Keratinocyte (primary cell): ENCODE data around the gene FAM13A. TPM values are rescaled to one million over a fixed set of nuclear protein-coding genes. Genes with fewer than 3 reads are reported as not detected.

Experiments used
- DNase-seq: peaks from one replicate; pipeline ENCODE4 v3.0.0-alpha.2; 2011; ENCODE audit warnings: low read depth, missing footprints, low spot score
- FAIRE-seq: peaks from 2 replicates; lab custom pipeline; 2011; peaks lifted over from hg19 to GRCh38; lab: Jason Lieb, UNC
- H2AFZ ChIP-seq: 2 replicates; pipeline ENCODE4 v1.6.0; 2012; ENCODE audit warnings: low read length, control low read depth, inconsistent platforms; ENCODE audit not compliant: control insufficient read depth
- H3K27ac ChIP-seq: 2 replicates; pipeline ENCODE4 v1.5.1; 2011; ENCODE audit warnings: low read length; ENCODE audit not compliant: control insufficient read depth, insufficient read depth
- H3K27me3 ChIP-seq: 3 replicates; pipeline ENCODE4 v1.6.0; 2011; ENCODE audit warnings: low read length; ENCODE audit not compliant: control insufficient read depth, insufficient read depth; ENCODE audit errors: extremely low read depth
- H3K36me3 ChIP-seq, 2 experiments: 2 replicates in 1 of 2; 3 replicates in 1 of 2; pipeline ENCODE4 v1.5.1; 2011; ENCODE audit warnings: low read length in 2 of 2, mild to moderate bottlenecking in 1 of 2; ENCODE audit not compliant: control insufficient read depth in 2 of 2, insufficient read depth in 2 of 2; ENCODE audit errors: extremely low read depth in 1 of 2
- H3K4me1 ChIP-seq: 3 replicates; pipeline ENCODE4 v1.5.1; 2011; ENCODE audit warnings: low read length; ENCODE audit not compliant: control insufficient read depth, insufficient read depth; ENCODE audit errors: extremely low read depth
- H3K4me2 ChIP-seq: 3 replicates; pipeline ENCODE4 v1.6.0; 2011; ENCODE audit warnings: low read depth, low read length; ENCODE audit not compliant: control insufficient read depth, insufficient read depth; ENCODE audit errors: extremely low read depth
- H3K4me3 ChIP-seq, 3 experiments: fragments of 200-600 bp in 1 of 3; sonication (generic) in 1 of 3; 2 replicates in 2 of 3; 3 replicates in 1 of 3; pipeline ENCODE4 v1.5.1; 2011 to 2016; ENCODE audit warnings: low read length in 3 of 3, mild to moderate bottlenecking in 3 of 3, control low read depth in 2 of 3, inconsistent platforms in 1 of 3, low read depth in 1 of 3, mixed read lengths in 1 of 3, mixed run types in 1 of 3, moderate library complexity in 1 of 3; ENCODE audit not compliant: control insufficient read depth in 2 of 3, insufficient read depth in 2 of 3; ENCODE audit errors: extremely low read depth in 1 of 3
- H3K79me2 ChIP-seq: 2 replicates; pipeline ENCODE4 v1.6.0; 2012; ENCODE audit warnings: low read length; ENCODE audit not compliant: control insufficient read depth, insufficient read depth
- H3K9ac ChIP-seq: 3 replicates; pipeline ENCODE4 v1.6.0; 2011; ENCODE audit warnings: low read length; ENCODE audit not compliant: control insufficient read depth, insufficient read depth; ENCODE audit errors: extremely low read depth
- H3K9me1 ChIP-seq: 3 replicates; pipeline ENCODE4 v1.6.0; 2011; ENCODE audit warnings: low read length; ENCODE audit not compliant: control insufficient read depth, insufficient read depth; ENCODE audit errors: extremely low read depth
- H3K9me3 ChIP-seq: 2 replicates; pipeline ENCODE4 v1.5.1; 2012; ENCODE audit warnings: low read depth, low read length; ENCODE audit not compliant: control insufficient read depth
- H4K20me1 ChIP-seq: 3 replicates; pipeline ENCODE4 v1.6.0; 2011; ENCODE audit warnings: low read length; ENCODE audit not compliant: control insufficient read depth, insufficient read depth; ENCODE audit errors: extremely low read depth
- EZH2 ChIP-seq: IDR thresholded peaks from one replicate; pipeline ENCODE4 v1.6.1; 2012; ENCODE audit warnings: inconsistent platforms, mild to moderate bottlenecking, low read length, moderate library complexity
- dilution Hi-C: fragments of 300-500 bp; cut with MboI; formaldehyde crosslinking; loops from one replicate; pipeline ENCODE4 v1.7.0; 2020; ENCODE audit warnings: low sequenced_read_pairs; ENCODE audit not compliant: extremely low pct_ligation_motif_present
- polyA plus RNA-seq, 5 experiments: library from polyadenylated mRNA; depleted of rRNA in 3 of 5; stranded (reverse) in 3 of 5; stranded (forward) in 1 of 5; unstranded in 1 of 5; fragments of >200 nt; gene quantifications; 1 replicate in 1 of 5; 2 replicates in 3 of 5; 3 replicates in 1 of 5; pipeline versions ENCODE4 v1.2.1 to v1.2.3, GENCODE V29; 2011 to 2012; ENCODE audit warnings: missing spikeins in 2 of 5, low read depth in 1 of 5, low replicate concordance in 1 of 5
- TF ChIP-seq, protein P1 (sequence below), 3 experiments: IDR thresholded peaks in 1 of 3; conservative IDR thresholded peaks in 1 of 3; optimal IDR thresholded peaks in 1 of 3; 2 replicates in 2 of 3; 3 replicates in 1 of 3; pipeline versions ENCODE3 to v1.5.1; 2011; ENCODE audit warnings: low read length in 3 of 3, mild to moderate bottlenecking in 3 of 3, moderate library complexity in 2 of 3, control low read depth in 1 of 3, inconsistent platforms in 1 of 3; ENCODE audit not compliant: insufficient read depth in 2 of 3; ENCODE audit errors: extremely low read depth in 1 of 3

The FAM13A gene
- polyA plus RNA-seq, 1 donor (not counting 4 experiments of a cell fraction or from before 2014, with no cell fraction given): 6.0 TPM

DNA sequence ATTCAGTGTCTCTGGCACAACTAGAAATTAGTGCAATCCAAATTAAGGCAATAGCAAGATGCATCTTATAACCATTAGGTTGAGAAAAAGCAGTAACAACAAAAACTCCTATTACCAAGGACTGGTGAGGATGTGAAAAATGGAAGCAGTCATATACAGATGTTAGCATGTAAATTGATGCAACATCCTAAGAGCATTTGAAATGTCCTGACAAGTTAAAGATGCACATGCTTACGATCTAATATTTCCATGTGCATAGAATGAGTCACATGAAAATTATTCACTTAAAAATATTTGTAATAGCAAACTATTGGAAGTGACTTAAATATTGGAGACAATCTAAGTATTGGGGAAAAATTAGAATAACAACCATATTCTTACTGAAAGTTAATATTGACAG is 163.0 kb downstream of the FAM13A start:
- dilution Hi-C loops: no loop called here
- TF ChIP-seq EZH2: no peak
- TF ChIP-seq, protein P1, sequence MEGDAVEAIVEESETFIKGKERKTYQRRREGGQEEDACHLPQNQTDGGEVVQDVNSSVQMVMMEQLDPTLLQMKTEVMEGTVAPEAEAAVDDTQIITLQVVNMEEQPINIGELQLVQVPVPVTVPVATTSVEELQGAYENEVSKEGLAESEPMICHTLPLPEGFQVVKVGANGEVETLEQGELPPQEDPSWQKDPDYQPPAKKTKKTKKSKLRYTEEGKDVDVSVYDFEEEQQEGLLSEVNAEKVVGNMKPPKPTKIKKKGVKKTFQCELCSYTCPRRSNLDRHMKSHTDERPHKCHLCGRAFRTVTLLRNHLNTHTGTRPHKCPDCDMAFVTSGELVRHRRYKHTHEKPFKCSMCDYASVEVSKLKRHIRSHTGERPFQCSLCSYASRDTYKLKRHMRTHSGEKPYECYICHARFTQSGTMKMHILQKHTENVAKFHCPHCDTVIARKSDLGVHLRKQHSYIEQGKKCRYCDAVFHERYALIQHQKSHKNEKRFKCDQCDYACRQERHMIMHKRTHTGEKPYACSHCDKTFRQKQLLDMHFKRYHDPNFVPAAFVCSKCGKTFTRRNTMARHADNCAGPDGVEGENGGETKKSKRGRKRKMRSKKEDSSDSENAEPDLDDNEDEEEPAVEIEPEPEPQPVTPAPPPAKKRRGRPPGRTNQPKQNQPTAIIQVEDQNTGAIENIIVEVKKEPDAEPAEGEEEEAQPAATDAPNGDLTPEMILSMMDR (optimal IDR thresholded peaks at IDR 0.05 in 1 of 3, IDR thresholded peaks at IDR 0.05 in 1 of 3, conservative IDR thresholded peaks at IDR 0.05 in 1 of 3; ENCODE audit: extremely low read depth in 1 of 3, insufficient read depth in 2 of 3, low read length in 3 of 3): no peak
- no peaks in the 10 kb centered on the region for H4K20me1 ChIP-seq
- H3K9ac ChIP-seq: no peak overlapping the region
- FAIRE-seq (no peak), DNase-seq (no peak)
- peaks cover 3% of the 10 kb centered on the region for H3K4me1 ChIP-seq
- no peaks in the 10 kb centered on the region for H3K9me3 ChIP-seq
- H3K79me2 ChIP-seq: no peaks in the 10 kb centered on the region
- H3K9me1 ChIP-seq: no peaks in the 10 kb centered on the region
- H3K36me3 ChIP-seq: no peaks in the 10 kb centered on the region
- H3K4me3 ChIP-seq: no peak overlapping the region
- H3K27ac ChIP-seq: no peak overlapping the region
- H3K27me3 ChIP-seq: no peaks in the 10 kb centered on the region
- no peak overlapping the region for H2AFZ ChIP-seq
- no peak overlapping the region for H3K4me2 ChIP-seq

DNA sequence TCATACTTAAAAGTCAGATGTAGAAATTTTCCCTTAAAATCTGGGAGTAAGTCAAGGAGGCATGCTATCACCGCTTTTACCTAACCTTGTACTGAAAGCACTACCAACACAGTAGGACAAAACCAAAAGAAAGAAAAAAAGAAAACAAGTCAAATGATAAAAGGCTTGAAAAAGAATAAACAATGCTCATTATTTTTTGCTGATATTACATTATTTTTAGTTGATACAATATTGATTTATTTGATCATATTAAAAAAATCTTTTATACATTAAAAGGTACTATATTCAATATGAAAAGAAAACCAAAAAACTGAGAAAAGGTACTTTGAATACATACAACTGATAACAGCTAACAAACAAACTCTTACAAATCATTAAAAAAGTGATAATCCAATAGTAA is 164.3 kb downstream of the FAM13A start:
- dilution Hi-C loops: no loop called here
- no peak for FAIRE-seq
- H3K27me3 ChIP-seq: no peaks in the 10 kb centered on the region

More for the DNA sequence above, 164.3 kb downstream of the FAM13A start:
- no peaks in the 10 kb centered on the region for H3K9me1 ChIP-seq
- no peaks in the 10 kb centered on the region for H3K79me2 ChIP-seq
- no peak for TF ChIP-seq EZH2
- TF ChIP-seq, protein P1 (optimal IDR thresholded peaks at IDR 0.05 in 1 of 3, IDR thresholded peaks at IDR 0.05 in 1 of 3, conservative IDR thresholded peaks at IDR 0.05 in 1 of 3; ENCODE audit: extremely low read depth in 1 of 3, insufficient read depth in 2 of 3, low read length in 3 of 3): no peak
- DNase-seq: no peak
- no peak overlapping the region for H3K27ac ChIP-seq
- H3K4me3 ChIP-seq: no peak overlapping the region
- H3K4me2 ChIP-seq: no peak overlapping the region
- H2AFZ ChIP-seq: no peak overlapping the region
- no peak overlapping the region for H3K9ac ChIP-seq
- no peaks in the 10 kb centered on the region for H4K20me1 ChIP-seq
- no peaks in the 10 kb centered on the region for H3K36me3 ChIP-seq
- no peaks in the 10 kb centered on the region for H3K9me3 ChIP-seq
- H3K4me1 ChIP-seq: peaks cover 3% of the 10 kb centered on the region
